Omental fat pad (tissue), 4 donors: ENCODE results near the gene MRO. TPM values are rescaled to one million over a fixed set of nuclear protein-coding genes. Genes with fewer than 3 reads are reported as not detected.

ENCODE experiments used
- ATAC-seq: fragments of 150-250 bp; one replicate; pipeline ENCODE4 v1.9.1; 2016; ENCODE audit warnings: mild to moderate bottlenecking, moderate library complexity; ENCODE audit not compliant: low FRiP score
- DNase-seq: peaks from one replicate; pipeline ENCODE4 v3.0.0-alpha.2; 2019; ENCODE audit warnings: low spot score
- CTCF ChIP-seq, 3 donors: fragments of 450-650 bp; IDR thresholded peaks; one replicate each; pipeline ENCODE4 v1.5.1; 2016 to 2017; ENCODE audit warnings: antibody characterized with exemption in 3 of 3, mild to moderate bottlenecking in 3 of 3, moderate library complexity in 2 of 3
- total RNA-seq, 4 donors: library from RNA; depleted of rRNA; stranded (reverse); fragments of >200 nt; gene quantifications; one replicate each; pipeline ENCODE4 v1.1.0, GENCODE V29; 2016

The MRO gene
- total RNA-seq, 4 donors from 2014 or later, result 1.1 to 3.5 (median 2.3) TPM

DNA sequence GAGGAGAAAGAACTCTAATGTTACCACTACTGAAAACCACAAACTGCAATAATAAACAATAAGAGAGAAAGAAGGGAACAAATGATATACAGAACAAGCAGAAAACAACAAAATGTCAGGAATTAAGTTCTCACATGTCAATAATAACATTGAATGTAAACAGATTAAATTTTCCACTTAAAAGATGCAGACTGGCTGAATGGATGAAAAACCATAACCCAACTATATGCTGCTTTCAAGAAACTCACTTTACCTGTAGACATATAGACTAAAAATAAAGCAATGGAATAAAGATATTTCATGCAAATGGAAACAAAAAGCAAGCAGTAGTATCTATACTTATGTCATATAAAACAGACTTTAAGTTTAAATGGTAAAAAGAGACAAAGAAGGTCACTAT is 50.4 kb downstream of the MRO start:
- no peak for TF ChIP-seq CTCF (IDR thresholded peaks at IDR 0.05)
- DNase-seq (no peak), ATAC-seq (no peak)

- no peak for TF ChIP-seq CTCF (IDR thresholded peaks at IDR 0.05)
- ATAC-seq (no peak), DNase-seq (no peak)
These were observed 62.5 kb downstream of the MRO start for GRCh38 chr18:50757358-50757757.

- ATAC-seq (no peak), DNase-seq (no peak)
These were observed 65.5 kb downstream of the MRO start for GRCh38 chr18:50754297-50754696.

DNA sequence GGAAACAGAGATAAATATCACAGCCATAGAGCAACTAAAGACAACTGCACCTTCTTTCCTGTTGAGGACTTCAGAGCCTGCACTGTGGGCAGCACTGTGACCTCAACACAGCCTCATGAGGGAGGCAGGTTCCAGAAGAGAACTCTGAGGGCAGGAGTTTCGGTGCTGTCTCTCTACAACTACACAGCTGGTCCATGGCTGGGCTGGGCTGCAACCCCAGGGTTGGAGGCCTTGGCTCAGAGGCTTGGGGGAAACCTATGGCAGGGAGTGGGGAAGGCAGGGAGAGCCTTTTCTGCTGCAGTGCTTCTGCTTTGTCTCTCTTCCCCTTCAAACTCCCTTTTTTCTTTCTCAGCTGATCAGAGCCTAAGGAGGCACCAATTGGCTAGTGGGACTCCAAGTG is 66.5 kb downstream of the MRO start:
- TF ChIP-seq CTCF (IDR thresholded peaks at IDR 0.05), result no peak
- ATAC-seq (no peak), DNase-seq (no peak)

More at GRCh38 chr18:50754297-50754696, 65.5 kb downstream of the MRO start:
- TF ChIP-seq CTCF (IDR thresholded peaks at IDR 0.05), result no peak

- DNase-seq (no peak), ATAC-seq (no peak)
- no peak for TF ChIP-seq CTCF (IDR thresholded peaks at IDR 0.05)
These were observed 67.9 kb downstream of the MRO start for GRCh38 chr18:50751947-50752346.

DNA sequence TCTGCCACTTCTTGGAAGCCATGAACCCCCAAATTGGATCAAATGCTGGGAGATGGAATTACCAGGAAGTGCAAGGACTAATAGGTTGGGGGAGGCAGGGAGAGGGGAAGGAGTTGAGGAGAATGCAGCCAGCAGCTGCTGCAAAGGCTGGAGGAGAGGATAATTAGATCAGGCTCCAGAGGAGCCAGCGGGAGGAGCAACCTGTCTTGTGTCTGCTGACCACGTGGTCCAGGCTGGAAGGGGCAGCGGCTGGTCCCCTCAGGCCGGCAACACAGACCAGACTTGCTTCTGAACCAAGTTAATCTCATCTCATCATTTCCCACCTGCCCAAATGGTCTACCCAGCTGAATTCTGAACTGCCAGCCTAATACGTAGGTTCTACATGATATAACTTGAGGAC is 68.3 kb downstream of the MRO start:
- TF ChIP-seq CTCF (IDR thresholded peaks at IDR 0.05), result no peak
- DNase-seq, result no peak
- ATAC-seq, result no peak

DNA sequence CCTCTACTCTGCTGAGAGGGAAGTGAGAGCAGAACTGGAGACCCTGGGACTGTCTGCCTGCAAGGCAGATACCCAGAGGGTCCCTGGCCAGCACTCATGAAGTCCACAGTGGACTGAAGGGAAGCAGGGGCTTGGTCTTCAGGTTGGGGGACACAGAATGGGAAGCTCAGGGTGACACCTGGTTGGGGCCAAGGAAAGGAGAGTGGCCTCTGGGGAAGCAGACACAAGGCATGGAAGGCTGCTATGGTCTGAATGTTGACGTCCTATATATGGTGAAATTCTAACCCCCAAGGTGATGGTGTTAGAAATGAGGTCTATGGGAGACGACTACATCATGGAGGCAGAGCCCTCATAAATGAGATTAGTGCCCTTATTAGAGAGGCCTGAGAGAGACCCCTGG is 69.3 kb downstream of the MRO start:
- DNase-seq, result no peak
- ATAC-seq, result no peak
- no peak for TF ChIP-seq CTCF (IDR thresholded peaks at IDR 0.05)
